ENCODE results near the gene TRIM50. TPM values are rescaled to one million over a fixed set of nuclear protein-coding genes. Genes with fewer than 3 reads are reported as not detected.
A peak's percentile ranks its signal among the peaks of the same experiment; 100 is the strongest.

The TRIM50 gene
- total and polyA plus RNA-seq, 2 of the 13 experiments (the other 11 are each of a cell fraction or from before 2014, with no cell fraction given): 4.2 to 24.5 TPM

GRCh38 chr7:73342645-73343044, 14.8 kb upstream of the TRIM50 start (continued):
- TF ChIP-seq, protein P1, sequence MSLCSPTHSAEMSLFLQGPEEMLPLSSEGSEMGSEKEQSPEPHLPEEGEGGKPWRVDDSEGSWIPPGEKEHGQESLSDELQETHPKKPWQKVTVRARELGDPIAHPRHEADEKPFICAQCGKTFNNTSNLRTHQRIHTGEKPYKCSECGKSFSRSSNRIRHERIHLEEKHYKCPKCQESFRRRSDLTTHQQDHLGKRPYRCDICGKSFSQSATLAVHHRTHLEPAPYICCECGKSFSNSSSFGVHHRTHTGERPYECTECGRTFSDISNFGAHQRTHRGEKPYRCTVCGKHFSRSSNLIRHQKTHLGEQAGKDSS (CRISPR knock-in tag; IDR thresholded peaks at IDR 0.05; ENCODE audit: borderline replicate concordance, low read depth): no peak
- TF ChIP-seq ZNF12 (CRISPR knock-in tag; IDR thresholded peaks at IDR 0.05): 0 out of 2 replicates have a peak, but pooled peaks have one; percentile 16
- TF ChIP-seq RAD21 (CRISPR knock-in tag; IDR thresholded peaks at IDR 0.05): peak; percentile 69
- no peak for TF ChIP-seq PAWR (CRISPR knock-in tag; IDR thresholded peaks at IDR 0.05; ENCODE audit: borderline replicate concordance)
- TF ChIP-seq U2AF1 (optimal IDR thresholded peaks at IDR 0.05; ENCODE audit: low read depth, low read length): no peak
- no peak for TF ChIP-seq KDM5A (IDR thresholded peaks at IDR 0.05; ENCODE audit: borderline replicate concordance, low read length)
- no peak for TF ChIP-seq JUNB (CRISPR knock-in tag; IDR thresholded peaks at IDR 0.05; ENCODE audit: borderline replicate concordance)
- 0 out of 2 replicates have a peak, but pooled peaks have one; percentile 50 for TF ChIP-seq MIXL1 (CRISPR knock-in tag; IDR thresholded peaks at IDR 0.05)
- TF ChIP-seq NFKB2 (CRISPR knock-in tag; IDR thresholded peaks at IDR 0.05; ENCODE audit: borderline replicate concordance): peak; percentile 63; the same call in 1 of the 2 replicates
- peak; percentile 44; the same call in 1 of the 2 replicates for TF ChIP-seq YEATS4 (CRISPR knock-in tag; IDR thresholded peaks at IDR 0.05; ENCODE audit: borderline replicate concordance)
- no peak for TF ChIP-seq ATF2 (CRISPR knock-in tag; IDR thresholded peaks at IDR 0.05)
- 0 out of 2 replicates have a peak, but pooled peaks have one; percentile 21 for TF ChIP-seq DNMT3B (CRISPR knock-in tag; conservative IDR thresholded peaks at IDR 0.05)
- no peak for TF ChIP-seq MAFF (IDR thresholded peaks at IDR 0.05; ENCODE audit: low read depth, low read length)
- TF ChIP-seq ZNF34 (CRISPR knock-in tag; IDR thresholded peaks at IDR 0.05; ENCODE audit: borderline replicate concordance): no peak
- no peak for TF ChIP-seq FOXK2 (IDR thresholded peaks at IDR 0.05)
- TF ChIP-seq HOXA9 (CRISPR knock-in tag; IDR thresholded peaks at IDR 0.05; ENCODE audit: borderline replicate concordance): no peak
- TF ChIP-seq ZZZ3 (CRISPR knock-in tag; IDR thresholded peaks at IDR 0.05; ENCODE audit: borderline replicate concordance): no peak
- 0 out of 2 replicates have a peak, but pooled peaks have one; percentile 28 for TF ChIP-seq E2F2 (CRISPR knock-in tag; IDR thresholded peaks at IDR 0.05; ENCODE audit: borderline replicate concordance)
- TF ChIP-seq, protein P2, sequence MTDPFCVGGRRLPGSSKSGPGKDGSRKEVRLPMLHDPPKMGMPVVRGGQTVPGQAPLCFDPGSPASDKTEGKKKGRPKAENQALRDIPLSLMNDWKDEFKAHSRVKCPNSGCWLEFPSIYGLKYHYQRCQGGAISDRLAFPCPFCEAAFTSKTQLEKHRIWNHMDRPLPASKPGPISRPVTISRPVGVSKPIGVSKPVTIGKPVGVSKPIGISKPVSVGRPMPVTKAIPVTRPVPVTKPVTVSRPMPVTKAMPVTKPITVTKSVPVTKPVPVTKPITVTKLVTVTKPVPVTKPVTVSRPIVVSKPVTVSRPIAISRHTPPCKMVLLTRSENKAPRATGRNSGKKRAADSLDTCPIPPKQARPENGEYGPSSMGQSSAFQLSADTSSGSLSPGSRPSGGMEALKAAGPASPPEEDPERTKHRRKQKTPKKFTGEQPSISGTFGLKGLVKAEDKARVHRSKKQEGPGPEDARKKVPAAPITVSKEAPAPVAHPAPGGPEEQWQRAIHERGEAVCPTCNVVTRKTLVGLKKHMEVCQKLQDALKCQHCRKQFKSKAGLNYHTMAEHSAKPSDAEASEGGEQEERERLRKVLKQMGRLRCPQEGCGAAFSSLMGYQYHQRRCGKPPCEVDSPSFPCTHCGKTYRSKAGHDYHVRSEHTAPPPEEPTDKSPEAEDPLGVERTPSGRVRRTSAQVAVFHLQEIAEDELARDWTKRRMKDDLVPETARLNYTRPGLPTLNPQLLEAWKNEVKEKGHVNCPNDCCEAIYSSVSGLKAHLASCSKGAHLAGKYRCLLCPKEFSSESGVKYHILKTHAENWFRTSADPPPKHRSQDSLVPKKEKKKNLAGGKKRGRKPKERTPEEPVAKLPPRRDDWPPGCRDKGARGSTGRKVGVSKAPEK (CRISPR knock-in tag; IDR thresholded peaks at IDR 0.05; ENCODE audit: borderline replicate concordance): 0 out of 2 replicates have a peak, but pooled peaks have one; percentile 21
- peak; percentile 54; the same call in 1 of the 2 replicates for TF ChIP-seq ZNF614 (CRISPR knock-in tag; IDR thresholded peaks at IDR 0.05; ENCODE audit: borderline replicate concordance)
- no peak for TF ChIP-seq ZNF589 (CRISPR knock-in tag; conservative IDR thresholded peaks at IDR 0.05)
- TF ChIP-seq ZNF564 (CRISPR knock-in tag; IDR thresholded peaks at IDR 0.05): no peak
- no peak for TF ChIP-seq AGO1 (IDR thresholded peaks at IDR 0.05; ENCODE audit: low read depth, low read length, poor library complexity, severe bottlenecking)
